PC-3 (cell line): ENCODE data around the gene PRM1.

Experiments used
- EZH2 ChIP-seq: fragments of 300-600 bp; sonication (generic); IDR thresholded peaks from one replicate; pipeline ENCODE4 v1.6.1; 2017; ENCODE audit warnings: antibody characterized with exemption, mild to moderate bottlenecking, low read length; ENCODE audit not compliant: unreplicated experiment
- TF ChIP-seq, protein P1 (sequence below): fragments of 300-600 bp; sonication (generic); conservative IDR thresholded peaks from 2 replicates; pipeline ENCODE4 v1.5.1; 2017; ENCODE audit warnings: antibody characterized with exemption, low read depth, mild to moderate bottlenecking, low read length

DNA sequence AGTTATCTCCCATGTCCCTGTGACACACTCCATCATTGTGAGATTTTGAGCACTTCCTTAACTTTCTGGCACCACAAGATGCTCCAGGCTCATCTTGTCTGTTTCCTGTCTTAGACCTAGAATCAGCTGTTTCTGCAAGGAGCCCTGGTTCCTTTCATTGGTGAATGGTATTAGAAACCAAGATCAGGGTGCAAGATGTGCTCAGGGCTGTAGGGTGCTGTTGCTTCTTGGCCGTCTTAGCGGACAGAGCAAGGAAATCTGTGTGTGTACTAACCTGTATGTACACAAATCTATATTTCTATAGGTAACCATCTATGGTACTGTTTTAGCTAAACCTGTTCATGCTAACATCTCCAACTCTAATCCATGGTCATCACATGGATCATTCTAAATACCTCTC lies 8.1 kb upstream of the PRM1 start:
- TF ChIP-seq, protein P1, sequence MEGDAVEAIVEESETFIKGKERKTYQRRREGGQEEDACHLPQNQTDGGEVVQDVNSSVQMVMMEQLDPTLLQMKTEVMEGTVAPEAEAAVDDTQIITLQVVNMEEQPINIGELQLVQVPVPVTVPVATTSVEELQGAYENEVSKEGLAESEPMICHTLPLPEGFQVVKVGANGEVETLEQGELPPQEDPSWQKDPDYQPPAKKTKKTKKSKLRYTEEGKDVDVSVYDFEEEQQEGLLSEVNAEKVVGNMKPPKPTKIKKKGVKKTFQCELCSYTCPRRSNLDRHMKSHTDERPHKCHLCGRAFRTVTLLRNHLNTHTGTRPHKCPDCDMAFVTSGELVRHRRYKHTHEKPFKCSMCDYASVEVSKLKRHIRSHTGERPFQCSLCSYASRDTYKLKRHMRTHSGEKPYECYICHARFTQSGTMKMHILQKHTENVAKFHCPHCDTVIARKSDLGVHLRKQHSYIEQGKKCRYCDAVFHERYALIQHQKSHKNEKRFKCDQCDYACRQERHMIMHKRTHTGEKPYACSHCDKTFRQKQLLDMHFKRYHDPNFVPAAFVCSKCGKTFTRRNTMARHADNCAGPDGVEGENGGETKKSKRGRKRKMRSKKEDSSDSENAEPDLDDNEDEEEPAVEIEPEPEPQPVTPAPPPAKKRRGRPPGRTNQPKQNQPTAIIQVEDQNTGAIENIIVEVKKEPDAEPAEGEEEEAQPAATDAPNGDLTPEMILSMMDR = no peak
- no peak for TF ChIP-seq EZH2
